ENCODE data around the gene TTYH2. TPM values are rescaled to one million over a fixed set of nuclear protein-coding genes. Genes with fewer than 3 reads are reported as not detected.

The TTYH2 gene
- polyA plus RNA-seq, 1 donor from 2014 or later, result 2.5 TPM

- no peaks in the 10 kb centered on the region for H3K36me3 ChIP-seq (ENCODE audit: insufficient read depth, low read length)
Observed at GRCh38 chr17:74237321-74237720, 23.9 kb downstream of the TTYH2 start.

GRCh38 chr17:74239172-74239571, 25.8 kb downstream of the TTYH2 start:
- Histone ChIP-seq H4K20me1 (ENCODE audit: insufficient read depth) (no peaks in the 10 kb centered on the region), H2AFZ (ENCODE audit: low read depth, low read length) (no peak overlapping the region), H3K4me2 (ENCODE audit: low read length) (no peak overlapping the region), H3K79me2 (replicated peaks; ENCODE audit: insufficient read depth, low read length) (no peaks in the 10 kb centered on the region), H3K9me3 (ENCODE audit: low read length) (no peaks in the 10 kb centered on the region), H3K36me3 (ENCODE audit: insufficient read depth, low read length) (no peaks in the 10 kb centered on the region), H3K27me3 (ENCODE audit: insufficient read depth, low read depth, low read length) (peaks cover 12% of the 10 kb centered on the region), H3K9me2 (ENCODE audit: insufficient read depth, low read length) (no peaks in the 10 kb centered on the region), H3F3A (ENCODE audit: insufficient read depth, low read length, poor library complexity, severe bottlenecking) (no peaks in the 10 kb centered on the region), H3K9ac (ENCODE audit: low read length) (no peak overlapping the region), H3K27ac (ENCODE audit: low read length) (no peak overlapping the region), H3K4me3 (ENCODE audit: low read length) (no peak overlapping the region)
- no peak for TF ChIP-seq EP300 (conservative IDR thresholded peaks at IDR 0.05; ENCODE audit: poor library complexity, severe bottlenecking)
- no peak for TF ChIP-seq EZH2 (IDR thresholded peaks at IDR 0.05; ENCODE audit: borderline replicate concordance, insufficient read depth, low read length, poor library complexity, severe bottlenecking)
- no peak for TF ChIP-seq POLR2AphosphoS5 (IDR thresholded peaks at IDR 0.05)
- TF ChIP-seq RAD21 (conservative IDR thresholded peaks at IDR 0.05), result no peak
- TF ChIP-seq REST (IDR thresholded peaks at IDR 0.05; ENCODE audit: borderline replicate concordance), result no peak
- TF ChIP-seq SMC3 (conservative IDR thresholded peaks at IDR 0.05; ENCODE audit: poor library complexity), result no peak
- TF ChIP-seq TAF1 (IDR thresholded peaks at IDR 0.05; ENCODE audit: low read depth), result no peak
- no peak for TF ChIP-seq CTCF (IDR thresholded peaks at IDR 0.05; ENCODE audit: poor library complexity, severe bottlenecking)
- no peak for TF ChIP-seq MXI1 (conservative IDR thresholded peaks at IDR 0.05; ENCODE audit: poor library complexity, severe bottlenecking)

More at GRCh38 chr17:74237321-74237720, 23.9 kb downstream of the TTYH2 start:
- H3K4me2 ChIP-seq (ENCODE audit: low read length), result no peak overlapping the region
- no peaks in the 10 kb centered on the region for H3K9me3 ChIP-seq (ENCODE audit: low read length)
- no peak overlapping the region for H3K9ac ChIP-seq (ENCODE audit: low read length)
- TF ChIP-seq CTCF (IDR thresholded peaks at IDR 0.05; ENCODE audit: poor library complexity, severe bottlenecking) (no peak), REST (IDR thresholded peaks at IDR 0.05; ENCODE audit: borderline replicate concordance) (no peak)
- H3K9me2 ChIP-seq (ENCODE audit: insufficient read depth, low read length), result no peaks in the 10 kb centered on the region
- no peak overlapping the region for H2AFZ ChIP-seq (ENCODE audit: low read depth, low read length)
- H4K20me1 ChIP-seq (ENCODE audit: insufficient read depth), result no peaks in the 10 kb centered on the region
- H3K27me3 ChIP-seq (ENCODE audit: insufficient read depth, low read depth, low read length), result peaks cover 8% of the 10 kb centered on the region
- no peak overlapping the region for H3K4me3 ChIP-seq (ENCODE audit: low read length)
- H3K79me2 ChIP-seq (replicated peaks; ENCODE audit: insufficient read depth, low read length), result no peaks in the 10 kb centered on the region
- no peaks in the 10 kb centered on the region for H3F3A ChIP-seq (ENCODE audit: insufficient read depth, low read length, poor library complexity, severe bottlenecking)
- no peak overlapping the region for H3K27ac ChIP-seq (ENCODE audit: low read length)
